GM12891 (cell line): ENCODE data around the gene MAGI1.

Experiments used
- POLR2A ChIP-seq: IDR thresholded peaks from 2 replicates; pipeline ENCODE4 v1.6.1; 2011; ENCODE audit warnings: low read depth, low read length, control low read depth
- POLR2AphosphoS5 ChIP-seq: IDR thresholded peaks from 2 replicates; pipeline ENCODE4 v1.6.1; 2011; ENCODE audit warnings: low read depth, low read length, control low read depth

- TF ChIP-seq POLR2A (no peak), POLR2AphosphoS5 (no peak)
These were observed 553.8 kb downstream of the MAGI1 start for GRCh38 chr3:65484964-65485363.
